Colonic mucosa (tissue), 4 donors: ENCODE measurements around the gene OGFR. TPM values are rescaled to one million over a fixed set of nuclear protein-coding genes. Genes with fewer than 3 reads are reported as not detected.
A peak's percentile ranks its signal among the peaks of the same experiment; 100 is the strongest.

Experiments used
- DNase-seq: peaks from one replicate; pipeline ENCODE4 v3.0.0-alpha.2; 2020
- H3K27ac ChIP-seq: fragments of 200-600 bp; one replicate; pipeline ENCODE4 v1.8.0; 2021
- H3K27me3 ChIP-seq: fragments of 200-600 bp; one replicate; pipeline ENCODE4 v1.8.0; 2021
- H3K36me3 ChIP-seq: fragments of 200-600 bp; one replicate; pipeline ENCODE4 v1.8.0; 2021
- H3K4me1 ChIP-seq: fragments of 200-600 bp; one replicate; pipeline ENCODE4 v1.8.0; 2021; ENCODE audit warnings: mild to moderate bottlenecking
- H3K4me3 ChIP-seq: fragments of 200-600 bp; one replicate; pipeline ENCODE4 v1.8.0; 2021
- H3K9ac ChIP-seq, 2 donors: one replicate each; pipeline ENCODE4 v1.7.0; 2013; ENCODE audit warnings: control low read depth in 2 of 2, low read depth in 2 of 2, low read length in 2 of 2
- H3K9me3 ChIP-seq: fragments of 200-600 bp; one replicate; pipeline ENCODE4 v1.8.0; 2021
- CTCF ChIP-seq: fragments of 200-600 bp; IDR thresholded peaks from one replicate; pipeline ENCODE4 v1.8.0; 2022; ENCODE audit warnings: antibody characterized with exemption, mild to moderate bottlenecking
- intact Hi-C: fragments of 100-400 bp; cut with DNase I; formaldehyde crosslinking; loops from one replicate; pipeline ENCODE4 v1.14.1; 2022
- total RNA-seq, 2 donors: library from RNA; stranded (reverse); fragmentation: NEBNext Ultra II Directional in 1 of 2; extraction: Animal tissue kit (Norgen Biotek cat#: 25700) in 1 of 2; gene quantifications; one replicate each; pipeline ENCODE4 v1.2.1, GENCODE V29; 2021
- donor health status: healthy.
- donor health status: DM: no; HTN: no; CAD: no.
- donor health status: DM: no; HTN: no; CAD: no.

Gene OGFR
- total RNA-seq, 2 donors from 2014 or later = 36.3 to 36.8 TPM

GRCh38 chr20:62856931-62857619, 52.4 kb downstream of the OGFR start:
- intact Hi-C loops = no loop called here
- Histone ChIP-seq H3K4me3 (no peak overlapping the region), H3K27ac (no peak overlapping the region), H3K9ac (no peak overlapping the region), H3K9me3 (no peaks in the 10 kb centered on the region), H3K27me3 (peaks cover 3% of the 10 kb centered on the region), H3K36me3 (no peaks in the 10 kb centered on the region), H3K4me1 (peaks cover 3% of the 10 kb centered on the region)
- no peak for DNase-seq
- TF ChIP-seq CTCF = no peak

GRCh38 chr20:62858058-62858830, 53.6 kb downstream of the OGFR start:
- H3K27me3 ChIP-seq = peaks cover 3% of the 10 kb centered on the region
- no peaks in the 10 kb centered on the region for H3K9me3 ChIP-seq
- no peak overlapping the region for H3K9ac ChIP-seq
- no peak for DNase-seq
- H3K27ac ChIP-seq = no peak overlapping the region
- no peak for TF ChIP-seq CTCF
- H3K36me3 ChIP-seq = no peaks in the 10 kb centered on the region
- no peak overlapping the region for H3K4me3 ChIP-seq
- H3K4me1 ChIP-seq = peaks cover 3% of the 10 kb centered on the region
- intact Hi-C loops = no loop called here

GRCh38 chr20:62859721-62860120, 55.1 kb downstream of the OGFR start:
- intact Hi-C loops = no loop called here
- DNase-seq = no peak
- Histone ChIP-seq H3K9me3 (no peaks in the 10 kb centered on the region), H3K36me3 (no peaks in the 10 kb centered on the region), H3K9ac (no peak overlapping the region), H3K27ac (no peak overlapping the region), H3K4me1 (peaks cover 3% of the 10 kb centered on the region), H3K4me3 (no peak overlapping the region), H3K27me3 (peaks cover 3% of the 10 kb centered on the region)
- no peak for TF ChIP-seq CTCF

GRCh38 chr20:62860391-62860923, 55.8 kb downstream of the OGFR start:
- Histone ChIP-seq H3K27me3 (peaks cover 3% of the 10 kb centered on the region), H3K4me3 (peak overlapping the region; percentile 22), H3K9me3 (no peaks in the 10 kb centered on the region), H3K9ac (no peak overlapping the region), H3K36me3 (no peaks in the 10 kb centered on the region), H3K27ac (no peak overlapping the region), H3K4me1 (peaks cover 3% of the 10 kb centered on the region)
- no peak for TF ChIP-seq CTCF
- no peak for DNase-seq
- intact Hi-C loops = no loop called here

- peak overlapping the region; percentile 22 for H3K4me3 ChIP-seq
- peaks cover 3% of the 10 kb centered on the region for H3K27me3 ChIP-seq
- H3K9me3 ChIP-seq = no peaks in the 10 kb centered on the region
- H3K9ac ChIP-seq = peak overlapping the region in 1 of 2 donors; percentile 72
- no peaks in the 10 kb centered on the region for H3K36me3 ChIP-seq
- no peak for DNase-seq
- intact Hi-C loops = no loop called here
- no peak for TF ChIP-seq CTCF
- H3K4me1 ChIP-seq = peaks cover 3% of the 10 kb centered on the region
- H3K27ac ChIP-seq = no peak overlapping the region
Measured at GRCh38 chr20:62860924-62861691, 56.5 kb downstream of the OGFR start.
